ENCODE data around the gene SYT12. TPM values are rescaled to one million over a fixed set of nuclear protein-coding genes. Genes with fewer than 3 reads are reported as not detected.
A peak's percentile ranks its signal among the peaks of the same experiment; 100 is the strongest.

The SYT12 gene
- total RNA-seq, 1 donor from 2014 or later = 0.34 TPM

DNA sequence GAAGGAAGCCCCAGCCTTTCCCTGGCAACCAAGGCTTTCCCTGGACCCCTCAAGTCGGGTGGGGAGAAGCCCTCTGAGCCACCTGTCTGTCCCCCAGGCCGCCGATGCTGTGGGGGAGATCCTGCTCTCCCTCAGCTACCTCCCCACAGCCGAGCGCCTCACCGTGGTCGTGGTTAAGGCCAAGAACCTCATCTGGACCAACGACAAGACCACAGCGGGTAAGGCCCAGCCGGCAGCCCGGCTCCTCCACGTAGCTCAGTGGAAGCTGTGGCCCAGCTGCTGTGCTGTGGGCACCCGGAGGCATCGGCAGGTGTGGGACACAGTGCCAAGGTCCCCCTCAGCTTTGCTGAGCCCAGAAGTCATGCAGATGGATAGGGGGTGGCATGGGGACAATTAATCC, 21.6 kb downstream of the SYT12 start:
- Histone ChIP-seq H3K27ac (ENCODE audit: low read depth, low read length) (no peak overlapping the region), H4K20me1 (ENCODE audit: insufficient read depth, low read length) (no peaks in the 10 kb centered on the region), H3K9me3 (ENCODE audit: insufficient read depth, low read depth, low read length) (no peaks in the 10 kb centered on the region), H2AFZ (ENCODE audit: low read depth, low read length) (no peak overlapping the region), H3K27me3 (ENCODE audit: insufficient read depth, low read length) (no peaks in the 10 kb centered on the region), H3K9ac (ENCODE audit: low read length) (no peak overlapping the region), H3K4me3 (ENCODE audit: insufficient read depth, low read depth, low read length) (no peak overlapping the region), H3K36me3 (ENCODE audit: insufficient read depth, low read length) (no peaks in the 10 kb centered on the region), H3K4me2 (ENCODE audit: low read length) (no peak overlapping the region), H3K79me2 (ENCODE audit: insufficient read depth, low read length) (no peaks in the 10 kb centered on the region), H3K4me1 (ENCODE audit: insufficient read depth, low read length) (peaks cover 22% of the 10 kb centered on the region)
- Mint-ChIP-seq H3K27ac (ENCODE audit: unreplicated experiment) (no peak overlapping the region), H3K4me1 (ENCODE audit: low read depth, unreplicated experiment) (peaks cover 8% of the 10 kb centered on the region), H3K9me3 (ENCODE audit: unreplicated experiment) (no peaks in the 10 kb centered on the region), H3K27me3 (ENCODE audit: low read depth, unreplicated experiment) (peaks cover 16% of the 10 kb centered on the region), H3K4me3 (ENCODE audit: unreplicated experiment) (no peak overlapping the region), H3K36me3 (ENCODE audit: low read depth, unreplicated experiment) (peaks cover 2% of the 10 kb centered on the region)
- FAIRE-seq = no peak
- DNase-seq (ENCODE audit: low read depth) = peak; percentile 41
- TF ChIP-seq EZH2 (IDR thresholded peaks at IDR 0.05; ENCODE audit: insufficient read depth, low read length) (no peak), CTCF (IDR thresholded peaks at IDR 0.05; ENCODE audit: insufficient read depth, low read depth, low read length) (no peak)

- no peak overlapping the region for H3K9ac ChIP-seq (ENCODE audit: low read length)
- peaks cover 22% of the 10 kb centered on the region for H3K4me1 ChIP-seq (ENCODE audit: insufficient read depth, low read length)
- no peak overlapping the region for H2AFZ ChIP-seq (ENCODE audit: low read depth, low read length)
- H3K27ac Mint-ChIP-seq (ENCODE audit: unreplicated experiment) = no peak overlapping the region
- no peak overlapping the region for H3K4me3 ChIP-seq (ENCODE audit: insufficient read depth, low read depth, low read length)
- H3K4me3 Mint-ChIP-seq (ENCODE audit: unreplicated experiment) = no peak overlapping the region
- H3K27ac ChIP-seq (ENCODE audit: low read depth, low read length) = no peak overlapping the region
- H3K9me3 Mint-ChIP-seq (ENCODE audit: unreplicated experiment) = no peaks in the 10 kb centered on the region
- no peak overlapping the region for H3K4me2 ChIP-seq (ENCODE audit: low read length)
- no peaks in the 10 kb centered on the region for H4K20me1 ChIP-seq (ENCODE audit: insufficient read depth, low read length)
- TF ChIP-seq EZH2 (IDR thresholded peaks at IDR 0.05; ENCODE audit: insufficient read depth, low read length) = no peak
- peak; percentile 17 for TF ChIP-seq CTCF (IDR thresholded peaks at IDR 0.05; ENCODE audit: insufficient read depth, low read depth, low read length)
- H3K4me1 Mint-ChIP-seq (ENCODE audit: low read depth, unreplicated experiment) = peaks cover 8% of the 10 kb centered on the region
- H3K27me3 ChIP-seq (ENCODE audit: insufficient read depth, low read length) = no peaks in the 10 kb centered on the region
- no peaks in the 10 kb centered on the region for H3K36me3 ChIP-seq (ENCODE audit: insufficient read depth, low read length)
- no peaks in the 10 kb centered on the region for H3K9me3 ChIP-seq (ENCODE audit: insufficient read depth, low read depth, low read length)
- no peaks in the 10 kb centered on the region for H3K79me2 ChIP-seq (ENCODE audit: insufficient read depth, low read length)
- H3K36me3 Mint-ChIP-seq (ENCODE audit: low read depth, unreplicated experiment) = peaks cover 2% of the 10 kb centered on the region
- FAIRE-seq = no peak
- peaks cover 17% of the 10 kb centered on the region for H3K27me3 Mint-ChIP-seq (ENCODE audit: low read depth, unreplicated experiment)
- DNase-seq (ENCODE audit: low read depth) = peak; percentile 92
Observed at GRCh38 chr11:67045314-67045713, 22.4 kb downstream of the SYT12 start.

GRCh38 chr11:67048515-67049130, 25.7 kb downstream of the SYT12 start:
- H3K27me3 Mint-ChIP-seq (ENCODE audit: low read depth, unreplicated experiment) = peaks cover 20% of the 10 kb centered on the region
- H3K4me1 Mint-ChIP-seq (ENCODE audit: low read depth, unreplicated experiment) = peaks cover 8% of the 10 kb centered on the region
- no peak overlapping the region for H3K9ac ChIP-seq (ENCODE audit: low read length)
- no peak overlapping the region for H3K4me3 Mint-ChIP-seq (ENCODE audit: unreplicated experiment)
- peak overlapping the region; percentile 72 for H3K27ac Mint-ChIP-seq (ENCODE audit: unreplicated experiment)
- H3K27me3 ChIP-seq (ENCODE audit: insufficient read depth, low read length) = no peaks in the 10 kb centered on the region
- no peaks in the 10 kb centered on the region for H4K20me1 ChIP-seq (ENCODE audit: insufficient read depth, low read length)
- TF ChIP-seq EZH2 (IDR thresholded peaks at IDR 0.05; ENCODE audit: insufficient read depth, low read length) = no peak
- no peaks in the 10 kb centered on the region for H3K36me3 ChIP-seq (ENCODE audit: insufficient read depth, low read length)
- H3K9me3 Mint-ChIP-seq (ENCODE audit: unreplicated experiment) = no peaks in the 10 kb centered on the region
- H3K4me3 ChIP-seq (ENCODE audit: insufficient read depth, low read depth, low read length) = no peak overlapping the region
- H3K4me2 ChIP-seq (ENCODE audit: low read length) = no peak overlapping the region
- no peaks in the 10 kb centered on the region for H3K79me2 ChIP-seq (ENCODE audit: insufficient read depth, low read length)
- H3K36me3 Mint-ChIP-seq (ENCODE audit: low read depth, unreplicated experiment) = no peaks in the 10 kb centered on the region
- no peak overlapping the region for H3K27ac ChIP-seq (ENCODE audit: low read depth, low read length)
- peaks cover 20% of the 10 kb centered on the region for H3K4me1 ChIP-seq (ENCODE audit: insufficient read depth, low read length)
- DNase-seq (ENCODE audit: low read depth) (no peak), FAIRE-seq (no peak)
- no peak overlapping the region for H2AFZ ChIP-seq (ENCODE audit: low read depth, low read length)
- no peaks in the 10 kb centered on the region for H3K9me3 ChIP-seq (ENCODE audit: insufficient read depth, low read depth, low read length)

Data from astrocyte (in vitro differentiated cells and primary cell).